ENCODE data around the gene TRMT112. TPM values are rescaled to one million over a fixed set of nuclear protein-coding genes. Genes with fewer than 3 reads are reported as not detected.
A peak's percentile ranks its signal among the peaks of the same experiment; 100 is the strongest.

The TRMT112 gene
- total RNA-seq, 2 experiments from 2014 or later, result 205 to 322 TPM

GRCh38 chr11:64342869-64343745 lies 25.7 kb upstream of the TRMT112 start:
- no peaks in the 10 kb centered on the region for H3K9me3 ChIP-seq (ENCODE audit: low read length)
- no peaks in the 10 kb centered on the region for H3K9me2 ChIP-seq (ENCODE audit: insufficient read depth, low read length)
- TF ChIP-seq, protein P1, sequence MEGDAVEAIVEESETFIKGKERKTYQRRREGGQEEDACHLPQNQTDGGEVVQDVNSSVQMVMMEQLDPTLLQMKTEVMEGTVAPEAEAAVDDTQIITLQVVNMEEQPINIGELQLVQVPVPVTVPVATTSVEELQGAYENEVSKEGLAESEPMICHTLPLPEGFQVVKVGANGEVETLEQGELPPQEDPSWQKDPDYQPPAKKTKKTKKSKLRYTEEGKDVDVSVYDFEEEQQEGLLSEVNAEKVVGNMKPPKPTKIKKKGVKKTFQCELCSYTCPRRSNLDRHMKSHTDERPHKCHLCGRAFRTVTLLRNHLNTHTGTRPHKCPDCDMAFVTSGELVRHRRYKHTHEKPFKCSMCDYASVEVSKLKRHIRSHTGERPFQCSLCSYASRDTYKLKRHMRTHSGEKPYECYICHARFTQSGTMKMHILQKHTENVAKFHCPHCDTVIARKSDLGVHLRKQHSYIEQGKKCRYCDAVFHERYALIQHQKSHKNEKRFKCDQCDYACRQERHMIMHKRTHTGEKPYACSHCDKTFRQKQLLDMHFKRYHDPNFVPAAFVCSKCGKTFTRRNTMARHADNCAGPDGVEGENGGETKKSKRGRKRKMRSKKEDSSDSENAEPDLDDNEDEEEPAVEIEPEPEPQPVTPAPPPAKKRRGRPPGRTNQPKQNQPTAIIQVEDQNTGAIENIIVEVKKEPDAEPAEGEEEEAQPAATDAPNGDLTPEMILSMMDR (conservative IDR thresholded peaks at IDR 0.05; ENCODE audit: low read length), result no peak
- TF ChIP-seq EZH2phosphoT487 (IDR thresholded peaks at IDR 0.05; ENCODE audit: borderline replicate concordance, low read depth, low read length), result no peak
- no peak overlapping the region for H3K27ac ChIP-seq (ENCODE audit: low read depth, low read length, poor library complexity, severe bottlenecking)
- H2AFZ ChIP-seq (ENCODE audit: low read length), result no peak overlapping the region
- CTCF ChIA-PET (ENCODE audit: unreplicated experiment), result interaction anchor here (1.0 to 1.2 kb wide), 2 partner anchors 25 to 345 kb away, joined by 3 to 12 read pairs; partner anchors contain the start of genes PRDX5 and TRMT112
- POLR2A ChIA-PET, result interaction anchor here (0.6 to 3.6 kb wide), 2 partner anchors 26 to 158 kb away, joined by 3 to 22 read pairs; partner anchors contain the start of genes PRDX5 and TRMT112
- H3K4me1 ChIP-seq (ENCODE audit: insufficient read depth, low read length, poor library complexity, severe bottlenecking), result peaks cover 35% of the 10 kb centered on the region
- H4K20me1 ChIP-seq (ENCODE audit: insufficient read depth, low read length), result no peaks in the 10 kb centered on the region
- H3K79me2 ChIP-seq (ENCODE audit: insufficient read depth, low read depth, low read length), result peaks cover 10% of the 10 kb centered on the region; the same call in 1 of the 2 replicates
- H3K36me3 ChIP-seq (ENCODE audit: insufficient read depth, low read length), result peaks cover 32% of the 10 kb centered on the region
- no TSS peak for BruUV-seq (replicated peaks)
- intact Hi-C loops (cut with micrococcal nuclease; ENCODE audit: unreplicated experiment), result loop anchor here (1.0 kb wide), 1 partner anchor 12 kb away; no protein-coding TSS in a partner anchor
- H3K4me3 ChIP-seq (ENCODE audit: low read depth, low read length, poor library complexity, severe bottlenecking), result peak overlapping the region; percentile 50
- no peak for DNase-seq (ENCODE audit: low spot score)
- peak overlapping the region; percentile 90; the same call in 1 of the 2 replicates for H3K4me2 ChIP-seq (ENCODE audit: low read length)

DNA sequence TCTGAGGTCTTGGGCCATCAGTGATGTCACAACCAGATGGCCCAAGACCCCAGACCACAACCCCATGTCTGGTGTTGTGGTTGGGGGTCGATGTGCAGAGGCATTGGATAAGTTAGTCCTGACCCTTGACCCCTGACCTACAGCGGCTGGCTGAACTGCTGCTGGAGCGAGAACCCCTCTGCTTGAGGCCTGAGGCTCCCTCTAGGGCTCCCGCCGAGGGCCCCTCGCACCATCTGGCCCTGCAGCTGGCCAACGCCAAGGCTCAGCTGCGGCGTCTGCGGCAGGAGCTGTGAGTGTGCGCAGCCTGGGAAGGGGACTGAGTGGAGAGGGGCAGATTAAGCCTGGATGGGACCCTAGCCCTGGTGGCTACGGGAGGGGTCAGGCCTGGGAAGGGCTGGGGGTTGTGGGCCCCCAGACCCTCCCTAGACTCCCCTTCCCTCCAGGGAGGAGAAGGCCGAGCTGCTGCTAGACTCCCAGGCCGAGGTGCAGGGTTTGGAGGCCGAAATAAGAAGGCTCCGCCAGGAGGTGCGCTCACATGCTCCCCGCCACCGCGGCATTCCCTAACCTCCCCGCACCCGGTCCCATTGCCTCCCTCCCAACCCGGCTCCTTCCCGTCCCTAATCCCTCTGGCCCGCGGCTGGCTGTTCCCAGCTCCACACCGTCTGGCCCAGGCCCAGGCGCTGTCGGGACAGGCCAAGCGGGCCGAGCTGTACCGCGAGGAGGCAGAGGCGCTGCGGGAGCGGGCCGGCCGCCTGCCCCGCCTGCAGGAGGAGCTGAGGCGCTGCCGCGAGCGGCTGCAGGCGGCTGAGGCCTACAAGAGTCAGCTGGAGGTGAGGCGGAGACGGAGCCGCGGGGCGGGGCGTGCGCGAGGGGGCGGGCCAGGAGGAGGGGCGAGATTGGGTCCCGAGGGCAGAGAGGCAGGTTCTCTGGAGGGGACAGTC lies 24.8 kb upstream of the TRMT112 start:
- H3K36me3 ChIP-seq (ENCODE audit: insufficient read depth, low read length), result peaks cover 38% of the 10 kb centered on the region
- ChIA-PET CTCF (ENCODE audit: unreplicated experiment) (interaction anchor here (1.0 to 1.4 kb wide), 3 partner anchors 24 to 346 kb away, joined by 3 to 12 read pairs (median 5); partner anchors contain the start of genes PRDX5 and TRMT112), POLR2A (interaction anchor here (0.5 to 3.6 kb wide), 4 partner anchors 14 to 363 kb away, joined by 3 to 22 read pairs (median 4); partner anchors contain the start of genes PRDX5 and TRMT112)
- intact Hi-C loops (cut with micrococcal nuclease; ENCODE audit: unreplicated experiment), result loop anchor here (1.0 to 2.0 kb wide), 3 partner anchors 13 to 71 kb away; partner anchors contain the start of gene PRDX5
- no peaks in the 10 kb centered on the region for H3K9me3 ChIP-seq (ENCODE audit: low read length)
- TF ChIP-seq, protein P1 (conservative IDR thresholded peaks at IDR 0.05; ENCODE audit: low read length), result peak; percentile 65
- TF ChIP-seq EZH2phosphoT487 (IDR thresholded peaks at IDR 0.05; ENCODE audit: borderline replicate concordance, low read depth, low read length), result no peak
- BruUV-seq (replicated peaks), result no TSS peak
- peaks cover 10% of the 10 kb centered on the region; the same call in 1 of the 2 replicates for H3K79me2 ChIP-seq (ENCODE audit: insufficient read depth, low read depth, low read length)
- no peaks in the 10 kb centered on the region for H4K20me1 ChIP-seq (ENCODE audit: insufficient read depth, low read length)
- no peak overlapping the region for H2AFZ ChIP-seq (ENCODE audit: low read length)
- H3K4me1 ChIP-seq (ENCODE audit: insufficient read depth, low read length, poor library complexity, severe bottlenecking), result peaks cover 40% of the 10 kb centered on the region
- H3K4me2 ChIP-seq (ENCODE audit: low read length), result peak overlapping the region; percentile 90
- H3K9me2 ChIP-seq (ENCODE audit: insufficient read depth, low read length), result no peaks in the 10 kb centered on the region
- no peak overlapping the region for H3K27ac ChIP-seq (ENCODE audit: low read depth, low read length, poor library complexity, severe bottlenecking)
- peak overlapping the region; percentile 50 for H3K4me3 ChIP-seq (ENCODE audit: low read depth, low read length, poor library complexity, severe bottlenecking)
- DNase-seq (ENCODE audit: low spot score), result peak; percentile 91

Measured in OCI-LY7 (cell line).